ENCODE data around the gene ESR1.

The ESR1 gene

DNA sequence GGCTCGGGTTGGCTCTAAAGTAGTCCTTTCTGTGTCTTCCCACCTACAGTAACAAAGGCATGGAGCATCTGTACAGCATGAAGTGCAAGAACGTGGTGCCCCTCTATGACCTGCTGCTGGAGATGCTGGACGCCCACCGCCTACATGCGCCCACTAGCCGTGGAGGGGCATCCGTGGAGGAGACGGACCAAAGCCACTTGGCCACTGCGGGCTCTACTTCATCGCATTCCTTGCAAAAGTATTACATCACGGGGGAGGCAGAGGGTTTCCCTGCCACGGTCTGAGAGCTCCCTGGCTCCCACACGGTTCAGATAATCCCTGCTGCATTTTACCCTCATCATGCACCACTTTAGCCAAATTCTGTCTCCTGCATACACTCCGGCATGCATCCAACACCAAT lies 291.2 kb downstream of the ESR1 start:
- no peak for DNase-seq (ENCODE audit: low read depth)

DNA sequence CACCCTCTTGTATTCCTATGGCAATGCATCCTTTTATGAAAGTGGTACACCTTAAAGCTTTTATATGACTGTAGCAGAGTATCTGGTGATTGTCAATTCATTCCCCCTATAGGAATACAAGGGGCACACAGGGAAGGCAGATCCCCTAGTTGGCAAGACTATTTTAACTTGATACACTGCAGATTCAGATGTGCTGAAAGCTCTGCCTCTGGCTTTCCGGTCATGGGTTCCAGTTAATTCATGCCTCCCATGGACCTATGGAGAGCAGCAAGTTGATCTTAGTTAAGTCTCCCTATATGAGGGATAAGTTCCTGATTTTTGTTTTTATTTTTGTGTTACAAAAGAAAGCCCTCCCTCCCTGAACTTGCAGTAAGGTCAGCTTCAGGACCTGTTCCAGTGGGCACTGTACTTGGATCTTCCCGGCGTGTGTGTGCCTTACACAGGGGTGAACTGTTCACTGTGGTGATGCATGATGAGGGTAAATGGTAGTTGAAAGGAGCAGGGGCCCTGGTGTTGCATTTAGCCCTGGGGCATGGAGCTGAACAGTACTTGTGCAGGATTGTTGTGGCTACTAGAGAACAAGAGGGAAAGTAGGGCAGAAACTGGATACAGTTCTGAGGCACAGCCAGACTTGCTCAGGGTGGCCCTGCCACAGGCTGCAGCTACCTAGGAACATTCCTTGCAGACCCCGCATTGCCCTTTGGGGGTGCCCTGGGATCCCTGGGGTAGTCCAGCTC lies 292.1 kb downstream of the ESR1 start:
- no peak for DNase-seq (ENCODE audit: low read depth)

- no peak for DNase-seq (ENCODE audit: low read depth)
These were observed 292.7 kb downstream of the ESR1 start for GRCh38 chr6:152100183-152100618.

DNA sequence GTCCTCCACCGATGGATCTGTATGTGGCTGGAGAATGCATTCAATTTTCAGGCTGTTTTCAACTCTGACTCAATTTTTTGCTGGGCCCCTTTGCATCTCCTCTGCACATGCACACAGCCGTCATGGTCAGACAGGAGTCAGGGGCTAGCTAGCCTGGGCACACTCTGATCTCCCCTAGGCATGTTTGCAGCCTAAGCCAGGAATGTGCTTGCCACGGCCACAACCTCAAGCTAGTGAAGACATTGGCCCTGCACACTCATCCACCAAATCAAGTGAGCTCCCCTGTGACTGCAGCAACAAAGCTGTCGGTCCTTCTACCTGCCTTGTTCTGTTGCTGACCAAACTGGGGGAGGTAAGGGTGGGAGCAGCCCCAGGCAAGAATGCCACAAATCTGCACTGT lies 300.5 kb downstream of the ESR1 start:
- DNase-seq (ENCODE audit: low read depth), result no peak

DNA sequence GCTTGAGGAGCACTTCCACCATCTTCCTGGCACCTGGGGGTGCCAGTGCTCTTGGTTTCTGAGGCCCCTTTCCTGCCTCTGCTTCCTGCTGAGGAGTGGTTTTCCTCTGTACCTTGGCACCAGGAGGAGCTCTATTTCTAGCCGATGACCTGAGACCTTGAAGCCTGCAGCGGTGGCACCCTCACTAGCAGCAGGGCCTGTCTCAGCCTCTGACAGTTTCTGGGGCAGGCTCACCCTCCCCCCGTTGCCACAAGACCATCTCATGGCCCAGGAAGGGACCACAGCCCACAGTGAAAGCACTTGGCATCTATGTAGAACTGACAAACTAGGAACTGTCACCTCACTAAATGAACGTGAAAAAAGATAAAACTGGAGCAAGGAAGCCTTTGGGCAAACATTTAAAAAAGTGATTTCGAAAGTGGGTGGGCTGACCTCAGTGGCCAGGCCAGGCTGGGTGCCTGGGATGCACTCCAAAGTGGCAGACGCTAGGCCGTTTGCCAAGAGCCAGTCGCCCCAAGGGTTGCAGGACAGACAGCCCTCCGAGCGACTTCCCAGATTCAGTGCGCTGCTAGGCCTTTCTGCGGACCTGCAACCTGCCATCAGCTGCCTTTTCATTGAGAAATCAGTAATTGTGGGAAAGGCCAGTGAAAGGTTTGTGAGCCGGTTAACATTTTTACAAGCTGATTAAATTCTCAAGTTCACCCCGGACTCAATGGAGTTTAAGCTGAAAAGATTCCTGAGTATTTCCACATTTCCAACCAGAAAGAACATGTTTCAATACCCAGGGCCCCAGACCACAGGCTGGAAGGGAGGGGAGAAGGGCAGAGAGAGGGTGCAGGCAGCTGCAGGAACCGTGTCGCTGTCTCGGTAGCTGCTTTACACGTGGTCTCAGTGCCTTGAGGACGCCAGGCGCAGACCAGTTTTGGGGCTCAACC lies 303.7 kb downstream of the ESR1 start:
- DNase-seq (ENCODE audit: low read depth), result no peak

DNA sequence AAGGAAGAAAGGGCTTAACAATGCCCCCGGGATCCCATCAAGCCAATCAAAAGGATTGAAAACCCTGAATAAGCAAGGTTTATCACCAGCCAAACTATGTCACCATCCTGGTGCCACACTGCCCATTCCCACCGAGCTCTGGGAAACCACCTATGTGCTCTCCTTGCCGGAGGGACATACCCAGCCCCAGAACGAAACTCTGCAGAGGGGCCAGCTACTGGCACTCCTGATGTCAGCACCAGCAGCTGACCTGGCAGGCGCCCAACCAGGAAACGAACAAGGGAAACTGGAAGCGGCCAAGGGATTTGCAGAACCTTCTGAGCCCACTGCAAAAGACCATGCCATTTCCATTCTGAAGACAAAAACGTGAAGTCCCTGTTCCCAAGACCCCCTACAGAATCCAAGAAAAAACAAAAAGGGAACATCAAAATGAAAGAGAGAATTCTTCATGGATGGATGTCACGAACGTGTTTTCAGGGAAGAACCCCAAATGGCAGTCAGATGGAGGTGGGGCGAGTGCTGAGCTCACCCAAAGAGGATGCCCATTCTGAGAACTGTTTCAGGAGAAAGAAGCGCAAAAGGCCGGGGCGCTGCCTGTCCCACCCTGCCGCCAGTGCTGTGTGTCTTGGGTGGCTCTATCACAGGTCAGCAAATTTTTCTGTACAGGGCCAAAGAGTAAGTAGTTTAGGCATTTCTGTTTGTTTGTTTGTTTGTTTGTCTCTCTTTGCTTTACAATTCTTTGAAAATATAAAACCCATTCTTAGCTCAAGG lies 305.2 kb downstream of the ESR1 start:
- no peak for DNase-seq (ENCODE audit: low read depth)

- DNase-seq (ENCODE audit: low read depth), result no peak
These were observed 310.0 kb downstream of the ESR1 start for GRCh38 chr6:152117156-152118133.

DNA sequence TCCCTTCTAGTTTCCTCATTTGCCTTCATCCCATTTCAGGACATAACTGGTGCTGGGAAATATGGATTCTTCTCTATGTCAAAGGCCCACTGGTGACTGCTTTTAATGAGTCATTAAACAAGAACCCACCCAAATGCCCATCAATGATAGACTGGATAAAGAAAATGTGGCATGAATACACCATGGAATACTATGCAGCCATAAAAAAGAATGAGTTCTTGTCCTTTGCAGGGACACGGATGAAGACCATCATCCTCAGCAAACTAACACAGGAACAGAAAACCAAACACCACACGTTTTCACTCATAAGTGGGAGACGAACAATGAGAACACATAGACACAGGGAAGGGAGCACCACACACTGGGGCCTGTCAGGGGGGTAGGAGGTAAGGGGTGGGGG lies 310.7 kb downstream of the ESR1 start:
- no peak for DNase-seq (ENCODE audit: low read depth)

- DNase-seq (ENCODE audit: low read depth), result no peak
These were observed 311.2 kb downstream of the ESR1 start for GRCh38 chr6:152118678-152119077.

GRCh38 chr6:152119831-152120230 lies 312.3 kb downstream of the ESR1 start:
- DNase-seq (ENCODE audit: low read depth), result no peak

GRCh38 chr6:152121910-152122309 lies 314.4 kb downstream of the ESR1 start:
- DNase-seq (ENCODE audit: low read depth), result no peak

DNA sequence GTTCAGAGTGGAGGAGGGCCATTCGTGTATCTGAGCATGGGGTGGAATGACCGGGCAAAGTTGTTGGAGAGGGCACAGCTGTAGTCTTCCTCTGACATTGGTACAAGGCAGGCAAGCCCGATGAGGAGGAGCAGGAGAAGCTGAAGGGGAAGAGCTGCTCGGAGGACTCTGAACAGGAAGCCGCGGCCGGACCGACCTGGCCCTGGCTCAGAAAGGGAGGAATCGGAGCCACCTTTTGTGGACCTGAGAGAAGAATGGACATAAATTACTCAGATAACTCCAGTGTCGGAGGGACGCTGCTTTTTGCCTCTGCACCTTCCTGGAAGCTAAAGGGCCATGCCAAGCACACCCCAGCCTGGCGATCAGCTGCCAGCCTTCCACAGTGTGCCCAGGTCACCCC lies 315.0 kb downstream of the ESR1 start:
- DNase-seq (ENCODE audit: low read depth), result no peak

DNA sequence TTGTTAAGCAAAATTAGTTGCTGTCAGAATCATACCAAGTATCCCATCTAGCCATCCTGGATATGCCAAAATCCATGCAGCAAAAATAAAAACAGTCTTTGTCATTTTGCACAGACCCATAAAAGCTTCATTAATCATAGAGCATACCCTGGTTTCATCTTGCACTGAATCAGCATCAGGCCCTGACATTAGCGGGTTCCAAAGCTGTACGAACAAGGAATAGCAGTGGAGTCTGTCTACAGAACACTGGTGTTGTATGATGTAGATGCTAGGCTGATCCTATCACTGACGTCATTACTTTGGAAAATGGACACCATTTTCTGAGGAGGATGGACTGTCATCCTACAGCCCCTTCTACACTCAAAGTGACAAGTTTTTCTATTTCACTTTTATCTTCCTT lies 315.6 kb downstream of the ESR1 start:
- no peak for DNase-seq (ENCODE audit: low read depth)

DNA sequence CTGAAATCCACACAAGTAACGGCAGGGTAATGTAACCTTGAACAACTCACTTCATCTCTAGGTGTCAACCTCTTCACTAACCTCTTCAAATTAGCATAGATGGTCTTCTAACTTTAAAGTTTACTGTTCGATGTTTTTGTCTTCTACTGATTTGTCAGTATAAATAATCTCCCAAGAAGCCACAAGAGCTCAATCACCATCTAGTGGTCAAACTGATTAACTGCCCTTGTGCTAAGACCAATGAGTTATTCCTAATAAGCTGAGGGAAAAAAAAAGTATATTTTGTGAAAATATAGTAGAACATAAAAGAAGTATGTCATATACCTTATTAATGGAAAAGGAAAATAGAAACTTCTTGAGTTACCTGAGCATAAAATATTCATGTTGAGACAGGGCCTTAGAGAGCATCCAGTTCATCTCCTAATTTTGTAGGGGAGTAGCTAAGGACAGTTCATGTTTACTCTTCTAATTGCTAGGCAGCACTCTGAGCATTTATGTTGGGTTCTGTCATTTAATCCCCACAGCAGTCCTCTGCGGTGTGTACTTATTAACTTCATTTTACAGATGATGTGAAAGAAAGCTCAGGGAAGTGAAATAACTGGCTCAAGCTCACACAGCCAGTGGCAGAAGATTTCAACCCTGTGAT lies 317.1 kb downstream of the ESR1 start:
- no peak for DNase-seq (ENCODE audit: low read depth)

DNA sequence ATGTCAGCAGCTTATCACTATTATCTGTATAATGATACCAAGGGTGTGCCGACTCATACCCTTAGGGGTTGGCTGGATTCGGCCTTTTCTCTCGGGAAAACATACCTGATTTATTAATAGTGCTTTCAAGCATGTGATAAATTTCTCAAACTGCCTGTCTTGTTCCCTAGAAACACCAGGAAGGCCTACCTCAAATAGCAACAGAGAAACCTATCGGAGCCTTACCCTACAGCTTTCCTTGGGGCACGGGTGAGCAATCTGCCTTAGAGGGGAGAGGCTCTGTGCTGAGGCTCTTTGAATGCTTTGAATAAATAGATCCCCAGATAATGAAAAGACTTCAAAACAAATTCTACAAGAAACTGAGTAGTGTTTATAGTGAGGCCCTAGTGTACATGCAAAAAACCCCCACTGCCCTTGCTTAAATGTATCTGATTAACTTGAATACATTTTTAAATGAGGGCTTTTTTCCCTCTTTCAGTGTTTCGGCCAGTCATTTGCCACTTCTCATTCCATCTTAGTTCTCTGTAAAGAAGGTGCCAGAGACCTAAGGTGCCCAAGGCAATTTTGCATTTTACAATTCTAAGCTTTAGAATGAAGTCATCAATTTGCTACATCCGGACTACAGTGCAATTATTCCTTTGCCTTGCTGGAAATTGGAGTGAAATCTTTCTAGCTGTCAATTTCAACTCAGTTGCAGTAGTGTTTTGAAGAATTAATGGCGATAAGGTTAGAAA lies 320.1 kb downstream of the ESR1 start:
- no peak for DNase-seq (ENCODE audit: low read depth)

GRCh38 chr6:152129691-152130151 lies 322.2 kb downstream of the ESR1 start:
- no peak for DNase-seq (ENCODE audit: low read depth)

GRCh38 chr6:152130441-152130840 lies 323.0 kb downstream of the ESR1 start:
- no peak for DNase-seq (ENCODE audit: low read depth)

DNA sequence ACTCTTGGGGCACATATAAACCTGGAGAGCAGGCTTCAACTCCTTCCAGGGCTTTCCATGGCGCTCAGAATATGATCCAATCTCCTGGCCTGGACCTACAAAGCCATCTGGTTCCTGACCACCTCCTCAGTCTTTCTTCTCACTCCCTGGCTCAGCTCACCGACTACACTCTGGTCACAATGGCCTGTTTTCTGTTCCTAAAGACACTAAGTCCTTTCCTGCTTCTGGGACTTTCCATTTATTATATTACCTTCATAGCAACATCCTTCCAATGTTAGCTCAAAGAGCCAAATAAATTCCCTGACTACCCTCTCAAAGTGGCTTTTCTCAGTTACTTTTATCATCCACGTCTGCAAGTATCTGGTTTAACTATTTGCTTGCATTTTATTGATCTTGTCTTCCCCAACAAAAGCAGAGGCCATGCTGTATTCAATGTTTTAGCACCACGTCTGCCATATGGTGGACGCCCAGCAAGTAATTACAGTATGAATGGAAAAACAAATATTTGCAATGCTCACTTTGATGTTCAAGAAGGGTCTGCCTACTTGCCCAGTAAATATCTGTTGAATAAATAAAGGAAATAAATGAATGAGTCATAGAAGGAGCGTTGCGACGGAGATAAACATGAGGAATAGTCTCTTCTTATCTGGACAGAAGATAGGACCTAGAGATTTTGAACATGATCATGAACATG lies 328.4 kb downstream of the ESR1 start:
- DNase-seq (ENCODE audit: low read depth), result no peak

GRCh38 chr6:152136449-152136825 lies 329.0 kb downstream of the ESR1 start:
- DNase-seq (ENCODE audit: low read depth), result no peak

All from stimulated activated CD8-positive, alpha-beta memory T cell treated with anti-CD3 and anti-CD28 coated beads, Interleukin-15, amount 100 ng/mL, for 24 hours (primary cell).